ENCODE results near the gene CDIP1. TPM values are rescaled to one million over a fixed set of nuclear protein-coding genes. Genes with fewer than 3 reads are reported as not detected.

CDIP1 gene
- total RNA-seq, 3 donors from 2014 or later: 16.9 to 23.5 (median 19.6) TPM

DNA sequence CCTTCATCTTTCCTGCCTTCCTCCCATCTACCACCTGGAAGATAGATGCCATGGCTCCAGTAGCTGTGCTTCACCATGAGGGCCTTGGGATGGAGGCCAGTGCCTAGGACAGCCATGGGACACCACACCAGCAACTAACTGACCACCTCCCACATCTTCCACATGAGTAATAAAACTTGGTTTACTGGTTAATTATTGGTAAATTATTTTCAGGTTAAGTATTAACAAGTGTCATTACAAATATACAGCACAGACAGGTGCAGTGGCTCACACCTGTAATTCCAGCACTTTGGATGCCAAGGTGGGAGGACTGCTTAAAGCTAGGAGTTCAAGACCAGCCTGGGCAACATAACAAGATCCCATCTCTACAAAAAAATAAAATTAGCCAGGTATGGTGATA, 14.0 kb downstream of the CDIP1 start:
- DNase-seq: peak in 1 of 3 donors; percentile 14
- Histone ChIP-seq H3K4me1 (ENCODE audit: low read depth) (no peaks in the 10 kb centered on the region), H3K9me3 (no peaks in the 10 kb centered on the region), H3K4me3 (no peak overlapping the region), H3K36me3 (ENCODE audit: low read depth) (no peaks in the 10 kb centered on the region)
- intact Hi-C loops (cut with DNase I, micrococcal nuclease): no loop called here
- ATAC-seq: no peak
- TF ChIP-seq, protein P1, sequence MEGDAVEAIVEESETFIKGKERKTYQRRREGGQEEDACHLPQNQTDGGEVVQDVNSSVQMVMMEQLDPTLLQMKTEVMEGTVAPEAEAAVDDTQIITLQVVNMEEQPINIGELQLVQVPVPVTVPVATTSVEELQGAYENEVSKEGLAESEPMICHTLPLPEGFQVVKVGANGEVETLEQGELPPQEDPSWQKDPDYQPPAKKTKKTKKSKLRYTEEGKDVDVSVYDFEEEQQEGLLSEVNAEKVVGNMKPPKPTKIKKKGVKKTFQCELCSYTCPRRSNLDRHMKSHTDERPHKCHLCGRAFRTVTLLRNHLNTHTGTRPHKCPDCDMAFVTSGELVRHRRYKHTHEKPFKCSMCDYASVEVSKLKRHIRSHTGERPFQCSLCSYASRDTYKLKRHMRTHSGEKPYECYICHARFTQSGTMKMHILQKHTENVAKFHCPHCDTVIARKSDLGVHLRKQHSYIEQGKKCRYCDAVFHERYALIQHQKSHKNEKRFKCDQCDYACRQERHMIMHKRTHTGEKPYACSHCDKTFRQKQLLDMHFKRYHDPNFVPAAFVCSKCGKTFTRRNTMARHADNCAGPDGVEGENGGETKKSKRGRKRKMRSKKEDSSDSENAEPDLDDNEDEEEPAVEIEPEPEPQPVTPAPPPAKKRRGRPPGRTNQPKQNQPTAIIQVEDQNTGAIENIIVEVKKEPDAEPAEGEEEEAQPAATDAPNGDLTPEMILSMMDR (IDR thresholded peaks at IDR 0.05): no peak

- Histone ChIP-seq H3K4me3 (no peak overlapping the region), H3K9me3 (no peaks in the 10 kb centered on the region), H3K4me1 (ENCODE audit: low read depth) (no peaks in the 10 kb centered on the region), H3K36me3 (ENCODE audit: low read depth) (no peaks in the 10 kb centered on the region)
- ATAC-seq: no peak
- DNase-seq: peak in 1 of 3 donors; percentile 13
- intact Hi-C loops (cut with DNase I, micrococcal nuclease): no loop called here
- TF ChIP-seq, protein P1 (IDR thresholded peaks at IDR 0.05): no peak
Measured at GRCh38 chr16:4523686-4524085, 14.9 kb downstream of the CDIP1 start.

GRCh38 chr16:4522051-4522581, 16.5 kb downstream of the CDIP1 start:
- H3K4me1 ChIP-seq (ENCODE audit: low read depth): no peaks in the 10 kb centered on the region
- ATAC-seq: no peak
- peak in 1 of 3 donors; percentile 23 for DNase-seq
- H3K9me3 ChIP-seq: no peaks in the 10 kb centered on the region
- no peak overlapping the region for H3K4me3 ChIP-seq
- TF ChIP-seq, protein P1 (IDR thresholded peaks at IDR 0.05): no peak
- no peaks in the 10 kb centered on the region for H3K36me3 ChIP-seq (ENCODE audit: low read depth)
- intact Hi-C loops (cut with DNase I, micrococcal nuclease): no loop called here

DNA sequence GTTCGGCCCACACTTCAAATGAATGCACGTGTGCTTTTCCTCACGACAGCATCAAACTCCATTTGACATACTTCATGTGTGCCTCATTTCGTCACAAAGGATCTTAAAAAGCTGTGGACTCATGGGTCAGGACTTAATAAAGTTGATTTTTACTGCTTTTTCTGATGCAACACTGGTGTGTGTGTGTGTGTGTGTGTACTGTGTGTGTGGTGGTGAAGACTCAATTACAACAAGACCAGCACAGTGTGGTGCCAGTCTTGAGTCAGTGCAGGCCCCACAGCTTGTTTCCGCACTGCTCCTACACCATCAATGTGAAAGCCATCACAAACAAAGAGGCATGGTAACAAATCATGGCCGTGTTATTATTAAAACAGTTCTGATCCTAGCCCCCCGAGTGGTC, 17.7 kb downstream of the CDIP1 start:
- DNase-seq: no peak
- no peak for ATAC-seq
- no peak overlapping the region for H3K4me3 ChIP-seq
- intact Hi-C loops (cut with DNase I, micrococcal nuclease): no loop called here
- H3K9me3 ChIP-seq: no peaks in the 10 kb centered on the region
- no peaks in the 10 kb centered on the region for H3K4me1 ChIP-seq (ENCODE audit: low read depth)
- no peaks in the 10 kb centered on the region for H3K36me3 ChIP-seq (ENCODE audit: low read depth)
- TF ChIP-seq, protein P1 (IDR thresholded peaks at IDR 0.05): no peak

- H3K9me3 ChIP-seq: no peaks in the 10 kb centered on the region
- ATAC-seq: no peak
- TF ChIP-seq, protein P1 (IDR thresholded peaks at IDR 0.05): no peak
- no peak overlapping the region for H3K4me3 ChIP-seq
- H3K36me3 ChIP-seq (ENCODE audit: low read depth): no peaks in the 10 kb centered on the region
- intact Hi-C loops (cut with DNase I, micrococcal nuclease): no loop called here
- DNase-seq: no peak
- H3K4me1 ChIP-seq (ENCODE audit: low read depth): no peaks in the 10 kb centered on the region
Measured at GRCh38 chr16:4519274-4520058, 19.1 kb downstream of the CDIP1 start.
